Activated T-helper 2 cell treated with anti-CD3 and anti-CD28 coated beads, Interferon-gamma antibody, Interleukin-2, Interleukin-4, amounts not matched to agents 10 μg/mL and 5 μg/mL and 100 μg/mL, durations not matched to agents 14 hours and 24 hours and 36 hours (primary cell): ENCODE results near the gene FAXDC2. TPM values are rescaled to one million over a fixed set of nuclear protein-coding genes. Genes with fewer than 3 reads are reported as not detected.

Source experiments
- DNase-seq: peaks from one replicate; pipeline ENCODE4 v3.0.0; 2021; ENCODE audit warnings: low spot score
- H3K27ac Mint-ChIP-seq: one replicate; pipeline ENCODE4 v1.8.0; 2021; ENCODE audit warnings: mixed read lengths
- H3K27me3 Mint-ChIP-seq: one replicate; pipeline ENCODE4 v1.8.0; 2021; ENCODE audit warnings: low read depth, mixed read lengths
- H3K36me3 Mint-ChIP-seq: one replicate; pipeline ENCODE4 v1.8.0; 2021; ENCODE audit warnings: low read depth, mixed read lengths
- H3K4me1 Mint-ChIP-seq: one replicate; pipeline ENCODE4 v1.8.0; 2021; ENCODE audit warnings: low read depth, mixed read lengths
- H3K4me3 Mint-ChIP-seq: one replicate; pipeline ENCODE4 v1.8.0; 2021; ENCODE audit warnings: low read depth, mild to moderate bottlenecking, moderate library complexity, mixed read lengths
- H3K9me3 Mint-ChIP-seq: one replicate; pipeline ENCODE4 v1.8.0; 2021; ENCODE audit warnings: mixed read lengths
- intact Hi-C: fragments of 100-400 bp; cut with micrococcal nuclease; formaldehyde crosslinking; loops from one replicate; pipeline ENCODE4 v1.15.1; 2023
- total RNA-seq: library from RNA; stranded (reverse); gene quantifications from 2 replicates; pipeline ENCODE4 v1.2.3, GENCODE V29; 2022

Gene FAXDC2
- total RNA-seq, 1 donor from 2014 or later: not detected

- no peaks in the 10 kb centered on the region for H3K9me3 Mint-ChIP-seq
- intact Hi-C loops: no loop called here
- DNase-seq: no peak
- no peaks in the 10 kb centered on the region for H3K27me3 Mint-ChIP-seq
- H3K27ac Mint-ChIP-seq: no peak overlapping the region
- peaks cover 78% of the 10 kb centered on the region for H3K36me3 Mint-ChIP-seq
- no peak overlapping the region for H3K4me3 Mint-ChIP-seq
- H3K4me1 Mint-ChIP-seq: peaks cover 10% of the 10 kb centered on the region
Measured at GRCh38 chr5:154795235-154795596, 55.2 kb downstream of the FAXDC2 start.

- peaks cover 11% of the 10 kb centered on the region for H3K4me1 Mint-ChIP-seq
- intact Hi-C loops: no loop called here
- H3K9me3 Mint-ChIP-seq: no peaks in the 10 kb centered on the region
- no peak for DNase-seq
- H3K27ac Mint-ChIP-seq: no peak overlapping the region
- peaks cover 78% of the 10 kb centered on the region for H3K36me3 Mint-ChIP-seq
- H3K27me3 Mint-ChIP-seq: no peaks in the 10 kb centered on the region
- no peak overlapping the region for H3K4me3 Mint-ChIP-seq
Measured at GRCh38 chr5:154794525-154795234, 55.7 kb downstream of the FAXDC2 start.

DNA sequence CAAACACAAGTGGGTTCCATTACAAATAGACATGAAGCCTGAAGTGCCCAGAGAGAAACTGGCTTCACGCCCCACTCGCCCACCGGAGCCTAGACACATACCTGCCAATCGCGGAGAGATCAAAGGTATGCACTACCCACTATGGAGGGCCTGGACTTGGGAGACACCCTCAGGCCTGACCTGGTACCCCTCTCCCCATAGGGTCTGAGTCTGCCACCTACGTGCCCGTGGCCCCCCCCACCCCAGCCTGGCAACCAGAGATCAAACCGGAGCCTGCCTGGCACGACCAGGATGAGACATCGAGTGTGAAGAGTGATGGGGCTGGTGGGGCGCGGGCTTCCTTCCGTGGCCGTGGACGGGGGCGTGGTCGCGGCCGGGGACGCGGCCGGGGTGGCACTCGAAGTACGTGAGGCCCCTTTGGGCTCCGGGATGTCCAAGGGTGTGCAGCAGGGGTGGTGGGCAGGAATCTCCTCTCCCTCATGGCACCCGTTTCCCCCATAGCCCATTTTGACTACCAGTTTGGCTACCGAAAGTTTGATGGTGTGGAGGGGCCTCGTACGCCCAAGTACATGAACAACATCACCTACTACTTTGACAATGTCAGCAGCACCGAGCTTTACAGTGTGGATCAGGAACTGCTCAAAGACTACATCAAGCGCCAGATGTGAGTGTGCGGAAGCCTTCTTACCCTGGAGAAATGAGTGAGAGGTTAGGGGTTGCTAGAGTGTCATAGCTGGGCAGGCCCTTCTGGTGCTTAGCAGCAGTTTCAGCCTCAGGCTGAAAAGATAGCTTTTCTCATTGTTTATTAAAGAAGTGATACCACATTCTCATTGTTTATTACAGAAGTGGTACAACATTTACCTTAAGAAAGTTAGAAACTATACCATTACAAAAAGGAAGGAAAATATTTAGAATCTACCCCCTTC, 56.5 kb downstream of the FAXDC2 start:
- no peak overlapping the region for H3K27ac Mint-ChIP-seq
- no peaks in the 10 kb centered on the region for H3K9me3 Mint-ChIP-seq
- H3K4me1 Mint-ChIP-seq: peaks cover 8% of the 10 kb centered on the region
- H3K27me3 Mint-ChIP-seq: no peaks in the 10 kb centered on the region
- DNase-seq: no peak
- H3K36me3 Mint-ChIP-seq: peaks cover 72% of the 10 kb centered on the region
- intact Hi-C loops: no loop called here
- H3K4me3 Mint-ChIP-seq: no peak overlapping the region

GRCh38 chr5:154791535-154791934, 58.9 kb downstream of the FAXDC2 start:
- H3K27me3 Mint-ChIP-seq: no peaks in the 10 kb centered on the region
- peaks cover 23% of the 10 kb centered on the region for H3K4me1 Mint-ChIP-seq
- intact Hi-C loops: no loop called here
- DNase-seq: no peak
- H3K4me3 Mint-ChIP-seq: no peak overlapping the region
- H3K27ac Mint-ChIP-seq: no peak overlapping the region
- H3K36me3 Mint-ChIP-seq: peaks cover 63% of the 10 kb centered on the region
- no peaks in the 10 kb centered on the region for H3K9me3 Mint-ChIP-seq

GRCh38 chr5:154788212-154788611, 62.2 kb downstream of the FAXDC2 start:
- intact Hi-C loops: no loop called here
- H3K36me3 Mint-ChIP-seq: peaks cover 35% of the 10 kb centered on the region
- no peak overlapping the region for H3K4me3 Mint-ChIP-seq
- no peak for DNase-seq
- H3K9me3 Mint-ChIP-seq: no peaks in the 10 kb centered on the region
- no peaks in the 10 kb centered on the region for H3K27me3 Mint-ChIP-seq
- H3K27ac Mint-ChIP-seq: peak overlapping the region; percentile 56
- H3K4me1 Mint-ChIP-seq: peaks cover 41% of the 10 kb centered on the region

GRCh38 chr5:154786414-154786813, 64.0 kb downstream of the FAXDC2 start:
- intact Hi-C loops: no loop called here
- H3K9me3 Mint-ChIP-seq: no peaks in the 10 kb centered on the region
- no peak overlapping the region for H3K4me3 Mint-ChIP-seq
- H3K36me3 Mint-ChIP-seq: peaks cover 25% of the 10 kb centered on the region
- no peaks in the 10 kb centered on the region for H3K27me3 Mint-ChIP-seq
- no peak for DNase-seq
- H3K4me1 Mint-ChIP-seq: peaks cover 48% of the 10 kb centered on the region
- H3K27ac Mint-ChIP-seq: no peak overlapping the region

DNA sequence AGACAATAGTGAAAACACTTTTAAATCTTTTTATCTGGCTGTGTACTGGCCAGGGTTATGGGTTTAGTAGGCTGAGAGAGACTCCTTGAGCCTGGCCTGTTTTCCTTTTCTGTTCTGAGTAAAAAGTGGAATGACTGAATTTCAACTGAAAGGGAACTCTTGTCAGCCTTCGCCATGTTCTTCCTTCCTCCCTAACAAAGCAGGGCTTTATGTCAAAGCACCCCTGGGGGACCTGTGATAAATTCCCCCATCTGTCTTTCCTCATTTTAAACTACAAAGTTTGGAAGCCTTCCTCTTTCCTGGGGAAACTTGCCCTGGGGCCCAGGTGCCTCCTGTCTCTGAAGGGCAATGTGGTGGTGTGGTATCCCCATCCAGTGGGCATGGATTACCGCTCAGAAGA, 65.5 kb downstream of the FAXDC2 start:
- peaks cover 17% of the 10 kb centered on the region for H3K36me3 Mint-ChIP-seq
- no peaks in the 10 kb centered on the region for H3K9me3 Mint-ChIP-seq
- H3K27me3 Mint-ChIP-seq: no peaks in the 10 kb centered on the region
- H3K27ac Mint-ChIP-seq: peak overlapping the region; percentile 62
- H3K4me3 Mint-ChIP-seq: no peak overlapping the region
- H3K4me1 Mint-ChIP-seq: peaks cover 52% of the 10 kb centered on the region
- no peak for DNase-seq
- intact Hi-C loops: no loop called here

GRCh38 chr5:154783774-154784460, 66.5 kb downstream of the FAXDC2 start:
- peak overlapping the region; percentile 56 for H3K27ac Mint-ChIP-seq
- H3K27me3 Mint-ChIP-seq: no peaks in the 10 kb centered on the region
- intact Hi-C loops: no loop called here
- no peaks in the 10 kb centered on the region for H3K9me3 Mint-ChIP-seq
- no peak for DNase-seq
- H3K4me1 Mint-ChIP-seq: peaks cover 53% of the 10 kb centered on the region
- no peak overlapping the region for H3K4me3 Mint-ChIP-seq
- H3K36me3 Mint-ChIP-seq: peaks cover 16% of the 10 kb centered on the region

- no peak for DNase-seq
- intact Hi-C loops: no loop called here
- H3K4me3 Mint-ChIP-seq: no peak overlapping the region
- peaks cover 48% of the 10 kb centered on the region for H3K4me1 Mint-ChIP-seq
- peaks cover 11% of the 10 kb centered on the region for H3K36me3 Mint-ChIP-seq
- no peaks in the 10 kb centered on the region for H3K9me3 Mint-ChIP-seq
- H3K27ac Mint-ChIP-seq: no peak overlapping the region
- H3K27me3 Mint-ChIP-seq: no peaks in the 10 kb centered on the region
Measured at GRCh38 chr5:154782812-154783592, 67.4 kb downstream of the FAXDC2 start.

GRCh38 chr5:154782326-154782725, 68.1 kb downstream of the FAXDC2 start:
- H3K27ac Mint-ChIP-seq: no peak overlapping the region
- peaks cover 9% of the 10 kb centered on the region for H3K36me3 Mint-ChIP-seq
- peaks cover 41% of the 10 kb centered on the region for H3K4me1 Mint-ChIP-seq
- no peak overlapping the region for H3K4me3 Mint-ChIP-seq
- intact Hi-C loops: no loop called here
- DNase-seq: no peak
- no peaks in the 10 kb centered on the region for H3K27me3 Mint-ChIP-seq
- no peaks in the 10 kb centered on the region for H3K9me3 Mint-ChIP-seq

DNA sequence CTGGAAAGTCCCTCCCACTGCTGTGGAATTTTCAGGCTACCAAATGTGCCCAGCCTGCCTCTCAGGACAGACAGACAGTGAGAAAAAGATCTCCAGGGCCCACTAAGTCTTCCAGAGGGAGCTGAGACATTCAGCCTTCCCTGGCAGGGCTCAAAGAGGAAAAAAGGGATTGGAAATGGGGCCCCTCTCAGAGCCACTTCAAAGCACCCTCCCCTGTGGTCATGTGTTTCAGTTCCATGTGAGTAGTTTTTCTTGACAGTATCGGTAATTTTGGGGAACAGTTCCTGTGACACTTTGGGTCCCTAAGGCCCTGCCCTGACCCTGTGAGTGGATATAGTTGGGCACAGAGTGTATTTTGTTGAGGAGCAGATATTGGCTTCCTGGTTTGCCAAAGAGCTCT, 70.3 kb downstream of the FAXDC2 start:
- Mint-ChIP-seq H3K36me3 (peaks cover 9% of the 10 kb centered on the region), H3K4me3 (no peak overlapping the region), H3K27ac (peak overlapping the region; percentile 5), H3K4me1 (peaks cover 34% of the 10 kb centered on the region), H3K9me3 (no peaks in the 10 kb centered on the region), H3K27me3 (no peaks in the 10 kb centered on the region)
- DNase-seq: no peak
- intact Hi-C loops: no loop called here

DNA sequence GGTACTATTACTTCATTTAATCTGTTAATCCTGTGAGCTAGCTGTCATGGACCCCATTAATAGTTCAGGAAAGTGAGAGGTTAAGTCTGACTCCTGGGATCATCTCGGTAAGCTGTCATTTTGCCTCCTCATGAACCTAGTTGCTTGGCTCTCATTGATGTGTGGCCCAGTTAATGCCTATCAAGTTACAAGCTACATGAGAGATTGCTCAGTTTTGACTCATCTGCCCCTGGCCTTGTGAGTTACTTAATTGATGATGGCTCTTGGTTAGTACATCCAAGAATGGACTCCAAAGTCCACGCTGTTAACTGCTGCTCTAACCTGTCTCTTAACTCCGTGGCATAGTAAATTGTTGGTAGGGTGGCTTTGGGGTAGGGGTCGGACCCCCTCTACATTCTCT, 71.3 kb downstream of the FAXDC2 start:
- Mint-ChIP-seq H3K4me1 (peaks cover 25% of the 10 kb centered on the region), H3K27me3 (no peaks in the 10 kb centered on the region), H3K27ac (no peak overlapping the region), H3K9me3 (no peaks in the 10 kb centered on the region), H3K4me3 (no peak overlapping the region), H3K36me3 (peaks cover 9% of the 10 kb centered on the region)
- intact Hi-C loops: no loop called here
- no peak for DNase-seq
